ENCODE measurements around the gene CCK. TPM values are rescaled to one million over a fixed set of nuclear protein-coding genes. Genes with fewer than 3 reads are reported as not detected.
A peak's percentile ranks its signal among the peaks of the same experiment; 100 is the strongest.

CCK gene
- total RNA-seq, 1 donor from 2014 or later = 1.1 TPM

DNA sequence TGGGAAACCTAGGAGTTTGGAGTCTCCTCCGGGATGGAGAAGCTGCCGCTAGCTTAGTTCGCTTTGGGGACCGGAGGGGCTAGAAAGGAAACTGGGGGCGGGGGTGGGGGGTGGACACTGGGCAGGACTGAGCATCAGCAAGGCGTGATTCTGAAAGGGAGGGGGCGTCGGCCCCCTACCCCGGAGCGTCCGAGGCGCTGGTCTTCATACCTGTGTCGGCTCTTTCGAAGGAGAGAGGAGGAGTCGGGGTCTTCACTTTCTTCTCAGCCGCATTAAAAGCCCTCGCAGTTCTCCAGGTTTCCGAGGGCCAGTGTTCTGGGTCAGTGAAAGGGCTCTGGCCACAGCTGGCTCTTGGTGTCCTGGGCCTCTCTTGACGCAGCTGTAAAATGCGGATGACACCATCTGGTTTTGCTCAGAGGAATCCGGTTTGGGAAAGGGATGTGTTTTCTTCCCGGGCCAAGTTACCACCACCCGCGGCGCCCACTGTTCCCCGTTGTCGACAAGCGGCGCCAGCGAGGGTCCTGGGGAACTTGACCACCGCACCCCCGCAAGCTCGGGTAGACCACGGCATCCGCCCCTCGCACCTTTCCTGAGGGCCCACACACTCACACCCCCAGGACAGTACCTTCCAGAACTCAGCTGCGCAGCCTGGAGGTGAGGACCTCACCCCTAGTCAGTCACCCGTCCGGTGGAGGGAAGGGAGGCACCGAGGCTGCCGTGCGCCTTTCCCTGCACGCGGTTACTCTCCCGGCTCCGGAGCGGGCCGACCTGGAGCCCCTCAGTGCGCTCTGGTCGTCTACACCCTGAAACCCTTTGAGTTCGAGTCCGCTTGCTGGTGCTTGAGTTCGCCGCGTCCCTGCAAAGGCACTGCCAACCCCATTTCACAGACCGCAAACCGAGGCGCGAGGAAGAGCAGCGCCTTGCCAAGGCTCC, 660 bp downstream of the CCK start:
- Histone ChIP-seq H3K36me3 (no peaks in the 10 kb centered on the region), H3K27ac (no peak overlapping the region), H3F3A (ENCODE audit: low read depth) (peaks cover 26% of the 10 kb centered on the region), H3K27me3 (peaks cover 38% of the 10 kb centered on the region), H3K4me1 (peaks cover 37% of the 10 kb centered on the region), H3K79me2 (ENCODE audit: low read depth) (no peaks in the 10 kb centered on the region), H4K20me1 (ENCODE audit: low read depth) (peaks cover 5% of the 10 kb centered on the region), H3K4me3 (no peak overlapping the region), H3K4me2 (no peak overlapping the region), H3K9me3 (ENCODE audit: low read depth) (no peaks in the 10 kb centered on the region), H3K9ac (no peak overlapping the region), H2AFZ (replicated peaks) (no peak overlapping the region)
- Mint-ChIP-seq H3K9me3 (peaks cover 4% of the 10 kb centered on the region), H3K27ac (no peak overlapping the region), H3K4me1 (peaks cover 24% of the 10 kb centered on the region), H3K4me3 (no peak overlapping the region), H3K36me3 (no peaks in the 10 kb centered on the region), H3K27me3 (ENCODE audit: insufficient read depth, low read depth) (peaks cover 48% of the 10 kb centered on the region)
- no peak for DNase-seq (ENCODE audit: low spot score)
- TF ChIP-seq EZH2 (IDR thresholded peaks at IDR 0.05) (no peak), EZH2phosphoT487 (IDR thresholded peaks at IDR 0.05) (no peak)
- TF ChIP-seq, protein P1, sequence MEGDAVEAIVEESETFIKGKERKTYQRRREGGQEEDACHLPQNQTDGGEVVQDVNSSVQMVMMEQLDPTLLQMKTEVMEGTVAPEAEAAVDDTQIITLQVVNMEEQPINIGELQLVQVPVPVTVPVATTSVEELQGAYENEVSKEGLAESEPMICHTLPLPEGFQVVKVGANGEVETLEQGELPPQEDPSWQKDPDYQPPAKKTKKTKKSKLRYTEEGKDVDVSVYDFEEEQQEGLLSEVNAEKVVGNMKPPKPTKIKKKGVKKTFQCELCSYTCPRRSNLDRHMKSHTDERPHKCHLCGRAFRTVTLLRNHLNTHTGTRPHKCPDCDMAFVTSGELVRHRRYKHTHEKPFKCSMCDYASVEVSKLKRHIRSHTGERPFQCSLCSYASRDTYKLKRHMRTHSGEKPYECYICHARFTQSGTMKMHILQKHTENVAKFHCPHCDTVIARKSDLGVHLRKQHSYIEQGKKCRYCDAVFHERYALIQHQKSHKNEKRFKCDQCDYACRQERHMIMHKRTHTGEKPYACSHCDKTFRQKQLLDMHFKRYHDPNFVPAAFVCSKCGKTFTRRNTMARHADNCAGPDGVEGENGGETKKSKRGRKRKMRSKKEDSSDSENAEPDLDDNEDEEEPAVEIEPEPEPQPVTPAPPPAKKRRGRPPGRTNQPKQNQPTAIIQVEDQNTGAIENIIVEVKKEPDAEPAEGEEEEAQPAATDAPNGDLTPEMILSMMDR (IDR thresholded peaks at IDR 0.05) = no peak

DNA sequence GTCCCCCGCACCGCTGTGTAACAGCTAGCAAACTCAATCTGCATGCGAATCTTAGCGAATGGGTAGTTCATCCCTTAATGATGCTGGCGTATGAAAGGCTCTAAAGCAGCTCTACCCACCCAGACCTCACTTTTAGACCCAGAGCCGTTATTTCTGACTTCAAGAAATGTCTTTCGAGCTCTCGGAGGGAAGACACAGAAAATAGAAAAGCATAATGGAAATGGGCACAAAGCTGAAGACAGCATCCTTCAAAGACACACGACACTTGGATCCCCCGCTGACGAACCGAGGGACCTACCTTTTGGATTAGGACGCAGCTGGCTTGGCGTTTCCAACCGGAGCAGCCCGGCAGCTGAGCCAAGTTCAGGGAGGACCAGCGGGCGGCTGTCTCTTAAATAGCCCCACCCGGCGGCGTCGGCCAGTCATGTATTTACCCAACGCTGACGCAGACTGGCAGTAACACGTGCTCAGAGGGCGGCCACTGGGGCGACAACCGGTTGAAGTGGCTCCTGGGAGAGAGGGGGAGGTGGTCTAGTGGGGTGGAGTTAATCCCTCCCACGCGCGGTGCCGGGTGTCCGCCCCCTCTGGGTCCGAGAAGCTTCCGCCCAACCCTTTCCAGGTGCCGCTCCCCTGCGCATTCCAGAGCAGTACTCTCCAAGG, 1.5 kb downstream of the CCK start:
- Mint-ChIP-seq H3K27me3 (ENCODE audit: insufficient read depth, low read depth) (peaks cover 51% of the 10 kb centered on the region), H3K4me3 (no peak overlapping the region), H3K36me3 (no peaks in the 10 kb centered on the region), H3K9me3 (peaks cover 3% of the 10 kb centered on the region), H3K27ac (no peak overlapping the region), H3K4me1 (peaks cover 24% of the 10 kb centered on the region)
- Histone ChIP-seq H3F3A (ENCODE audit: low read depth) (peaks cover 26% of the 10 kb centered on the region), H3K79me2 (ENCODE audit: low read depth) (no peaks in the 10 kb centered on the region), H3K9me3 (ENCODE audit: low read depth) (no peaks in the 10 kb centered on the region), H4K20me1 (ENCODE audit: low read depth) (peaks cover 5% of the 10 kb centered on the region), H2AFZ (replicated peaks) (no peak overlapping the region), H3K4me1 (peaks cover 39% of the 10 kb centered on the region), H3K27me3 (peaks cover 38% of the 10 kb centered on the region), H3K4me3 (no peak overlapping the region), H3K9ac (no peak overlapping the region), H3K36me3 (no peaks in the 10 kb centered on the region), H3K27ac (no peak overlapping the region), H3K4me2 (no peak overlapping the region)
- TF ChIP-seq EZH2 (IDR thresholded peaks at IDR 0.05) = peak; percentile 17
- no peak for TF ChIP-seq EZH2phosphoT487 (IDR thresholded peaks at IDR 0.05)
- DNase-seq (ENCODE audit: low spot score) = no peak

DNA sequence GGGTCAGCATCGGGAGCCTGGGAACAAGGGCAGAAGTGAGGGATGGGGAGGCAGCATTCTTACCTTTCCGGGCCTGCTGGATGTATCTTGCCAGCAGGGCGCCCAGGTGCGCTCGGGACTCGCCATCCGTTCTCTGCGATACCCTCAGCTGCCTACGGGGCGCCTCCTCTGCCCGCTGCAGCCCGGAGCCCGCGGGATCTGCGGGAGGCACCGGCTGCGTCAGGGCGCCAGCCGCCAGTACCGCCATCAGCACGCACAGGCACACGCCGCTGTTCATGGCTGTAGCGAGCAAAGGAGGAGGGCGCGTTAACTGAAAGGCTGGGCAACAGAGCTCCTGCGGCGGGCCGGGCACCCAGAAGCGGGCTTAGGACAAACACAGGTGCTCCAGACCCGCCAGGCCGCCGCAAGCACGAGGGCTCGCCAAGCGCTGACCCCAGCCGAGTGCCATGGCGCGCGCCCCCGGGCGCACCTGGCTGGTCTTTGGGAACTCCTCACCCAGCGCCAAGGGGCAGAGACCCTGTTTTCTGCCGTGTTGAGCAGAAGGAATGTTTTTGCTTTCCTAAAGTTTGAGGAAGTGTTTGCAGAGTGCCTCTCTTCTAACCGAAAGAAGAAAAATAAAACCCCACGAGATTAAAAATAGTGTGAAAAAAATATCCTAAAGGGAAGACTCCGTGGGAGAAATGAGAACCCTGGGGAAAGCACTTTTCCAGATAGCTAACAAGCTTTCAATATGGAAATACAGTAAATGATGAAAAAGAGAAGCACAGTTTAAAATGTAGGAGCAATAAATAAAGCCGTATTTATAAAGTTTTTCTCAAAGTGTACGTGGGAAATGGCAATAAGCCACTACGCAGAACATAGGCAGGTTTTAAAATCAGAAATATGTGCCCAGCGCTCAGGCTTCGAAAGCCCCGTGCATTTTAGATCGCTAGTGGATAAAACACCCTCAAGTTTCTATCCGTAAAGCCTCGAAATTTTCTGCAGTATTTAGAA, 2.3 kb downstream of the CCK start:
- Histone ChIP-seq H3K4me2 (peak overlapping the region; percentile 85), H2AFZ (replicated peaks) (peak overlapping the region; percentile 80), H3K27ac (no peak overlapping the region), H3K4me1 (peaks cover 39% of the 10 kb centered on the region), H4K20me1 (ENCODE audit: low read depth) (peaks cover 5% of the 10 kb centered on the region), H3K9me3 (ENCODE audit: low read depth) (no peaks in the 10 kb centered on the region), H3K36me3 (no peaks in the 10 kb centered on the region), H3K9ac (no peak overlapping the region), H3F3A (ENCODE audit: low read depth) (peaks cover 26% of the 10 kb centered on the region), H3K4me3 (peak overlapping the region; percentile 51), H3K27me3 (peaks cover 38% of the 10 kb centered on the region), H3K79me2 (ENCODE audit: low read depth) (no peaks in the 10 kb centered on the region)
- H3K4me3 Mint-ChIP-seq = peak overlapping the region; percentile 60
- peaks cover 47% of the 10 kb centered on the region for H3K27me3 Mint-ChIP-seq (ENCODE audit: insufficient read depth, low read depth)
- H3K27ac Mint-ChIP-seq = no peak overlapping the region
- TF ChIP-seq, protein P1 (IDR thresholded peaks at IDR 0.05) = peak; percentile 5
- TF ChIP-seq EZH2 (IDR thresholded peaks at IDR 0.05) (peak; percentile 36), EZH2phosphoT487 (IDR thresholded peaks at IDR 0.05) (no peak)
- no peaks in the 10 kb centered on the region for H3K36me3 Mint-ChIP-seq
- DNase-seq (ENCODE audit: low spot score) = peak; percentile 56
- peaks cover 3% of the 10 kb centered on the region for H3K9me3 Mint-ChIP-seq
- peaks cover 24% of the 10 kb centered on the region for H3K4me1 Mint-ChIP-seq

Data from neural progenitor cell (in vitro differentiated cells).